Measurements from ENCODE around the gene DYNC2H1.

The DYNC2H1 gene

DNA sequence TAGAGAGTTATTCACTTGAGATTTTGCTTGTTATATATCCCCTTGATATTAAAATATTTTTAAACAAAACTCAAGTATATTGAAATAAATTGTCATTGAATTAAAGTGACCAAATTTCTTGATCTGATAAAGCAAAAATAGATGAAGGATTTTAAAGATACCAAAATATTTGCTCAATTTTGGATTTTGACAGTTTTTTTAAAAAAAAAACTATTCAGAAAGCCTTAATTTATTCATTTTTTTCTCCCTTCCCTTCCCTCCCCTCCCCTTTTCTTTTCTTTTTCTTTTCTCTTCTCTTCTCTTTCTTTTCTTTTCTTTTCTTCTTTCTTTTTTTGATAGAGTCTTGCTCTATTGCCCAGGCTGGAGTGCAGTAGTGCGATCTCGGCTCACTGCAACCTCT is 163.7 kb downstream of the DYNC2H1 start:
- H3K4me3 ChIP-seq (ENCODE audit: low read length), result no peak overlapping the region
- H3K27ac ChIP-seq (ENCODE audit: low read length), result no peak overlapping the region
- H3K27me3 ChIP-seq (ENCODE audit: control insufficient read depth, insufficient read depth, low read length), result no peaks in the 10 kb centered on the region
- no peaks in the 10 kb centered on the region for H3K36me3 ChIP-seq (ENCODE audit: control insufficient read depth, insufficient read depth, low read length)
- WGBS (ENCODE audit: insufficient coverage, insufficient read length), result no CpG with 5 or more reads among the region's 2 CpGs
- no peaks in the 10 kb centered on the region for H3K4me1 ChIP-seq (ENCODE audit: control insufficient read depth, insufficient read depth, low read length)
- H3K9me3 ChIP-seq (ENCODE audit: control insufficient read depth, insufficient read depth, low read length), result no peaks in the 10 kb centered on the region
- no peak for DNase-seq (ENCODE audit: low read depth, low spot score)

DNA sequence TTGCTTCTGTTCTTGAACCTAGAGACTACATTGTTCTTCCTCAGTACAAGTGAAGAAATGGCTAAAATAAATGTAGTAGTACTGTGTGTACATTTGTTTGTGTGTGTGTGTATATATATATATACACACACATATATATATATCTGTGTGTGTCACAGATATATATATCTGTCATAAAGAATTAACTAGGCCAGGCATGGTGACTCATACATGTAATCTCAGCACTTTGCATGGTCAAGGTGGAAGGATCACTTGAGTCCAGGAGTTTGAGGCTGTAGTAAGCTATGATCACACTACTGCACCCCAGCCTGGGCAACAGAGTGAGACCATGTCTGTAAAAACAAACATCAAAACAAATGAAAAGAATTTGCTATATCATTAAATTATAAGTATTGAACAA is 164.8 kb downstream of the DYNC2H1 start:
- Histone ChIP-seq H3K27me3 (ENCODE audit: control insufficient read depth, insufficient read depth, low read length) (no peaks in the 10 kb centered on the region), H3K36me3 (ENCODE audit: control insufficient read depth, insufficient read depth, low read length) (no peaks in the 10 kb centered on the region), H3K9me3 (ENCODE audit: control insufficient read depth, insufficient read depth, low read length) (no peaks in the 10 kb centered on the region), H3K27ac (ENCODE audit: low read length) (no peak overlapping the region), H3K4me1 (ENCODE audit: control insufficient read depth, insufficient read depth, low read length) (no peaks in the 10 kb centered on the region), H3K4me3 (ENCODE audit: low read length) (no peak overlapping the region)
- no peak for DNase-seq (ENCODE audit: low read depth, low spot score)

- no peak for DNase-seq (ENCODE audit: low read depth, low spot score)
- Histone ChIP-seq H3K36me3 (ENCODE audit: control insufficient read depth, insufficient read depth, low read length) (no peaks in the 10 kb centered on the region), H3K4me3 (ENCODE audit: low read length) (no peak overlapping the region)
Measured at GRCh38 chr11:103279821-103280220, 170.6 kb downstream of the DYNC2H1 start.

DNA sequence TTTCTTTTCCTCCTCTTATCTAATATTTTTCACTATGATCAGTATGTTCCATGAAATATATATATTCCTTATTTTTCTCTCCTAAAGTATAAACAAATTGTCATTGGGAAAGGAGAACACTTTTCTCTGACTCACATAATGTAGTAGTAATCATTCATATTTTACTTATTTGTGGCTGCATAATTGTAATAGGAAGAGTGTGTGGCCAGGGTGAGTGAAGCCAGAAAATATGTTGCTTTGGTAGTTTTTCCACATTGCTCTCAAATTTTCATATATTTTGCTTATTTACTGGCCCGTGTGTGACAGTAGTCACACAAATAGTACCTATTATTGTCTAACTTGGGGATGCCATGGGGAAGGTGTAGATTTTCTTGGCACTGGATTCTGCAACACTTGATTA is 172.1 kb downstream of the DYNC2H1 start:
- WGBS (ENCODE audit: insufficient coverage, insufficient read length), result no CpG with 5 or more reads among the region's 1 CpG
- no peak overlapping the region for H3K4me3 ChIP-seq (ENCODE audit: low read length)
- no peaks in the 10 kb centered on the region for H3K9me3 ChIP-seq (ENCODE audit: control insufficient read depth, insufficient read depth, low read length)
- H3K36me3 ChIP-seq (ENCODE audit: control insufficient read depth, insufficient read depth, low read length), result no peaks in the 10 kb centered on the region
- no peak for DNase-seq (ENCODE audit: low read depth, low spot score)
- no peak overlapping the region for H3K27ac ChIP-seq (ENCODE audit: low read length)
- H3K27me3 ChIP-seq (ENCODE audit: control insufficient read depth, insufficient read depth, low read length), result no peaks in the 10 kb centered on the region
- H3K4me1 ChIP-seq (ENCODE audit: control insufficient read depth, insufficient read depth, low read length), result no peaks in the 10 kb centered on the region

More at GRCh38 chr11:103279821-103280220, 170.6 kb downstream of the DYNC2H1 start:
- H3K9me3 ChIP-seq (ENCODE audit: control insufficient read depth, insufficient read depth, low read length), result no peaks in the 10 kb centered on the region
- no peaks in the 10 kb centered on the region for H3K27me3 ChIP-seq (ENCODE audit: control insufficient read depth, insufficient read depth, low read length)
- no peaks in the 10 kb centered on the region for H3K4me1 ChIP-seq (ENCODE audit: control insufficient read depth, insufficient read depth, low read length)
- no peak overlapping the region for H3K27ac ChIP-seq (ENCODE audit: low read length)

- Histone ChIP-seq H3K27me3 (ENCODE audit: control insufficient read depth, insufficient read depth, low read length) (no peaks in the 10 kb centered on the region), H3K4me3 (ENCODE audit: low read length) (no peak overlapping the region), H3K9me3 (ENCODE audit: control insufficient read depth, insufficient read depth, low read length) (no peaks in the 10 kb centered on the region), H3K36me3 (ENCODE audit: control insufficient read depth, insufficient read depth, low read length) (no peaks in the 10 kb centered on the region), H3K4me1 (ENCODE audit: control insufficient read depth, insufficient read depth, low read length) (no peaks in the 10 kb centered on the region), H3K27ac (ENCODE audit: low read length) (no peak overlapping the region)
- no peak for DNase-seq (ENCODE audit: low read depth, low spot score)
- WGBS (ENCODE audit: insufficient coverage, insufficient read length), result no CpG with 5 or more reads among the region's 1 CpG
Measured at GRCh38 chr11:103284260-103284659, 175.0 kb downstream of the DYNC2H1 start.

GRCh38 chr11:103294516-103294915 is 185.3 kb downstream of the DYNC2H1 start:
- H3K36me3 ChIP-seq (ENCODE audit: control insufficient read depth, insufficient read depth, low read length), result no peaks in the 10 kb centered on the region
- no peak for DNase-seq (ENCODE audit: low read depth, low spot score)
- H3K27me3 ChIP-seq (ENCODE audit: control insufficient read depth, insufficient read depth, low read length), result no peaks in the 10 kb centered on the region
- H3K4me1 ChIP-seq (ENCODE audit: control insufficient read depth, insufficient read depth, low read length), result no peaks in the 10 kb centered on the region
- no peak overlapping the region for H3K27ac ChIP-seq (ENCODE audit: low read length)
- no peaks in the 10 kb centered on the region; the same call in 1 of the 2 replicates for H3K9me3 ChIP-seq (ENCODE audit: control insufficient read depth, insufficient read depth, low read length)
- H3K4me3 ChIP-seq (ENCODE audit: low read length), result no peak overlapping the region
- WGBS (ENCODE audit: insufficient coverage, insufficient read length), result no CpG with 5 or more reads among the region's 1 CpG

- H3K4me1 ChIP-seq (ENCODE audit: control insufficient read depth, insufficient read depth, low read length), result no peaks in the 10 kb centered on the region
- H3K27ac ChIP-seq (ENCODE audit: low read length), result no peak overlapping the region
- no peaks in the 10 kb centered on the region; the same call in 1 of the 2 replicates for H3K9me3 ChIP-seq (ENCODE audit: control insufficient read depth, insufficient read depth, low read length)
- H3K36me3 ChIP-seq (ENCODE audit: control insufficient read depth, insufficient read depth, low read length), result no peaks in the 10 kb centered on the region
- H3K4me3 ChIP-seq (ENCODE audit: low read length), result no peak overlapping the region
- no CpG with 5 or more reads among the region's 5 CpGs for WGBS (ENCODE audit: insufficient coverage, insufficient read length)
- DNase-seq (ENCODE audit: low read depth, low spot score), result no peak
- no peaks in the 10 kb centered on the region for H3K27me3 ChIP-seq (ENCODE audit: control insufficient read depth, insufficient read depth, low read length)
Measured at GRCh38 chr11:103295704-103296103, 186.5 kb downstream of the DYNC2H1 start.

GRCh38 chr11:103297900-103298299 is 188.7 kb downstream of the DYNC2H1 start:
- no peaks in the 10 kb centered on the region for H3K27me3 ChIP-seq (ENCODE audit: control insufficient read depth, insufficient read depth, low read length)
- no peaks in the 10 kb centered on the region for H3K36me3 ChIP-seq (ENCODE audit: control insufficient read depth, insufficient read depth, low read length)
- H3K4me3 ChIP-seq (ENCODE audit: low read length), result no peak overlapping the region
- no peak overlapping the region for H3K27ac ChIP-seq (ENCODE audit: low read length)
- DNase-seq (ENCODE audit: low read depth, low spot score), result no peak
- H3K9me3 ChIP-seq (ENCODE audit: control insufficient read depth, insufficient read depth, low read length), result no peaks in the 10 kb centered on the region; the same call in 1 of the 2 replicates
- WGBS (ENCODE audit: insufficient coverage, insufficient read length), result no CpG with 5 or more reads among the region's 3 CpGs
- H3K4me1 ChIP-seq (ENCODE audit: control insufficient read depth, insufficient read depth, low read length), result no peaks in the 10 kb centered on the region

DNA sequence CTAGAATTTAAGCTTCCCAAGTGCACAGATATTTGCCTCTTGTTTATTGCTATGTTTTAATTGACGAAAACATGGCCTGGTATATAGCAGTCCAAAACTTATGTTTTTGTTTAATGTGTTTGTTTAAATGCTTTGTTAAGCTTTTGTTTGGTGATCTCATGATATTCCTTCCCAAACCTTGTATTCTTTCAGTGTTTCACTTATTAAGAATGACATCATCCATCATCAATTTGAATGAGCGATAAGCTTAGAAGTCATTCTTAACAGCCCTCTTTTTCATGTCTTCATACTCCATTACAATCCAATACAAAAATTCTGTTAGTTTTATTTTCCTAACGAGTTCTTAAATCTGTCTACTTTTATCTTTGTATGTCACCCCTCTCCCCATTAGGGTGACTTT is 206.0 kb downstream of the DYNC2H1 start:
- Histone ChIP-seq H3K36me3 (ENCODE audit: control insufficient read depth, insufficient read depth, low read length) (no peaks in the 10 kb centered on the region), H3K4me1 (ENCODE audit: control insufficient read depth, insufficient read depth, low read length) (no peaks in the 10 kb centered on the region), H3K9me3 (ENCODE audit: control insufficient read depth, insufficient read depth, low read length) (no peaks in the 10 kb centered on the region), H3K4me3 (ENCODE audit: low read length) (no peak overlapping the region), H3K27me3 (ENCODE audit: control insufficient read depth, insufficient read depth, low read length) (no peaks in the 10 kb centered on the region), H3K27ac (ENCODE audit: low read length) (no peak overlapping the region)
- no CpG with 5 or more reads among the region's 3 CpGs for WGBS (ENCODE audit: insufficient coverage, insufficient read length)
- no peak for DNase-seq (ENCODE audit: low read depth, low spot score)

DNA sequence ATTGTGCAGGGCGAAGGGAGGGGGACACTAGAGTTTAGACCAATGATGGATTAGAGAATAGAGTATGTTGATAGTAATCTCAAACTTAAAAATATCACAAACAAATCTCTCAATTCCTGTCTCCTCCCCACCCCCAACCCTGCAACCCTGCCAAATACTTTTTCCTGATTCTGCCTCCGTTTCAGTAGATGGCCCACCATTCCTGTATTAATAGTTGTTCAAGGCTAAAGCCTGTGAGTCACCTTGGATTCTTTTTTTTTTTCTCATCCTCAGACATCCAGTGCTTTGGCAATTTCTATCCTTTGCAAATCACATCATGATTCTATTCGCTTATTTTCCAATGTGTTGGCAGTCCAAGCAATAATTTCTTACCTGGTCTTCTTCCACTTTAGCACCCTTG is 207.9 kb downstream of the DYNC2H1 start:
- Histone ChIP-seq H3K9me3 (ENCODE audit: control insufficient read depth, insufficient read depth, low read length) (no peaks in the 10 kb centered on the region), H3K4me3 (ENCODE audit: low read length) (no peak overlapping the region), H3K27ac (ENCODE audit: low read length) (no peak overlapping the region), H3K27me3 (ENCODE audit: control insufficient read depth, insufficient read depth, low read length) (no peaks in the 10 kb centered on the region), H3K4me1 (ENCODE audit: control insufficient read depth, insufficient read depth, low read length) (no peaks in the 10 kb centered on the region), H3K36me3 (ENCODE audit: control insufficient read depth, insufficient read depth, low read length) (no peaks in the 10 kb centered on the region)
- no peak for DNase-seq (ENCODE audit: low read depth, low spot score)
- WGBS (ENCODE audit: insufficient coverage, insufficient read length), result no CpG with 5 or more reads among the region's 3 CpGs

DNA sequence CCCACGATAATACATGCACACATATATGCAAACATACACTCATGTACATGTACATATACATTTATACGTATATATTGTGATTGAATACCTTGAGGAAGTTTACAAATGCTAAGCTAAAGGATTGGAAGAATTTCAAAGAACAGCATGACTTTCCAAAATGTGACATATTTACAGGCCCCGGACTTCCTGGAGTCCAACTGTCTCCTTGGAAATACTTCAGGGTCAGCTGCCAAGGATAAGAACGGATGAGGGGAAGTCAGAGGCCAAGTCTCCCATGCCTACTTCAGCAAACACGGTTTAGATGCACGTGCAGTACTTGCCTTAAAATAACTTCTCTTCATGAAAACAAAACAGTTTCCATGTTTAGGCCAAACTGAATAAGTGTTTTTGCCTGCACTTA is 213.6 kb downstream of the DYNC2H1 start:
- Histone ChIP-seq H3K27ac (ENCODE audit: low read length) (no peak overlapping the region), H3K4me1 (ENCODE audit: control insufficient read depth, insufficient read depth, low read length) (peaks cover 4% of the 10 kb centered on the region), H3K4me3 (ENCODE audit: low read length) (no peak overlapping the region), H3K9me3 (ENCODE audit: control insufficient read depth, insufficient read depth, low read length) (no peaks in the 10 kb centered on the region), H3K27me3 (ENCODE audit: control insufficient read depth, insufficient read depth, low read length) (no peaks in the 10 kb centered on the region), H3K36me3 (ENCODE audit: control insufficient read depth, insufficient read depth, low read length) (peaks cover 4% of the 10 kb centered on the region; the same call in 1 of the 2 replicates)
- no peak for DNase-seq (ENCODE audit: low read depth, low spot score)
- WGBS (ENCODE audit: insufficient coverage, insufficient read length), result no CpG with 5 or more reads among the region's 6 CpGs

All from iPS DF 6.9 (cell line).